AG10803 (cell line): ENCODE results near the gene B4GALNT3.

Experiments used
- DNase-seq: peaks from one replicate; pipeline ENCODE4 v3.0.0; 2010; ENCODE audit warnings: low read depth
- H3K4me3 ChIP-seq: 2 replicates; pipeline ENCODE4 v1.5.1; 2011; ENCODE audit warnings: mild to moderate bottlenecking, low read length, control low read depth
- TF ChIP-seq, protein P1 (sequence below): conservative IDR thresholded peaks from 2 replicates; pipeline ENCODE4 v1.5.1; 2011; ENCODE audit warnings: mild to moderate bottlenecking, low read length, control low read depth, inconsistent platforms

The B4GALNT3 gene

DNA sequence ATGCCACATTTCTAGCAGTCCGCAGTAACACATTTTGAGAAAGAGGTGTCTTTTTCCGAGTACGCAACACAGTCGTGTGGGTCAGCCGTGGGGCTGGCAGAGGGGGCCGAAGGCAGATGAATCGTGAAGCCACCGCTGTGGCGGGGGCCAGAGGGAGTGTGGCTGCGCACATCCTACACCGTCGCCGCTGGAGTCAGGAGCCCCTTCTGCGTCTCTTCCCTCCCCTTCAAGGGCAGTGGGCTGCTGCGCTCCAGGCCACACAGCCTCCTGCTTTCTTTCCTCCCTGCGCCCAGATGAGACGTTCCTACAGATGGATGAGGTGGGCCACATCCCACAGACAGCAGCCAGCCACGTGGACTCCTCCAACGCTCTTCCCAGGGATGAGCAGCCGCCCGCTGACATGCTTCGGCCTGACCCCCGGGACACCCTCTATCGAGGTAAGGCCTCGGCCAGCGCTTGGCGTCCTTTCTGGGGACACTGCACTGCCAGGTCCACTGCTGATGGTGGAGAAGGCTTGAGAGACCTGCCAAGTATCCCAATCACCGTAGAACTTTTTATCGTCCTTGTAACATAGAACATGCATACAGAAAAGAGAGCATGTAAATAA is 89.8 kb downstream of the B4GALNT3 start:
- no peak overlapping the region for H3K4me3 ChIP-seq
- TF ChIP-seq, protein P1, sequence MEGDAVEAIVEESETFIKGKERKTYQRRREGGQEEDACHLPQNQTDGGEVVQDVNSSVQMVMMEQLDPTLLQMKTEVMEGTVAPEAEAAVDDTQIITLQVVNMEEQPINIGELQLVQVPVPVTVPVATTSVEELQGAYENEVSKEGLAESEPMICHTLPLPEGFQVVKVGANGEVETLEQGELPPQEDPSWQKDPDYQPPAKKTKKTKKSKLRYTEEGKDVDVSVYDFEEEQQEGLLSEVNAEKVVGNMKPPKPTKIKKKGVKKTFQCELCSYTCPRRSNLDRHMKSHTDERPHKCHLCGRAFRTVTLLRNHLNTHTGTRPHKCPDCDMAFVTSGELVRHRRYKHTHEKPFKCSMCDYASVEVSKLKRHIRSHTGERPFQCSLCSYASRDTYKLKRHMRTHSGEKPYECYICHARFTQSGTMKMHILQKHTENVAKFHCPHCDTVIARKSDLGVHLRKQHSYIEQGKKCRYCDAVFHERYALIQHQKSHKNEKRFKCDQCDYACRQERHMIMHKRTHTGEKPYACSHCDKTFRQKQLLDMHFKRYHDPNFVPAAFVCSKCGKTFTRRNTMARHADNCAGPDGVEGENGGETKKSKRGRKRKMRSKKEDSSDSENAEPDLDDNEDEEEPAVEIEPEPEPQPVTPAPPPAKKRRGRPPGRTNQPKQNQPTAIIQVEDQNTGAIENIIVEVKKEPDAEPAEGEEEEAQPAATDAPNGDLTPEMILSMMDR = no peak
- DNase-seq = no peak

DNA sequence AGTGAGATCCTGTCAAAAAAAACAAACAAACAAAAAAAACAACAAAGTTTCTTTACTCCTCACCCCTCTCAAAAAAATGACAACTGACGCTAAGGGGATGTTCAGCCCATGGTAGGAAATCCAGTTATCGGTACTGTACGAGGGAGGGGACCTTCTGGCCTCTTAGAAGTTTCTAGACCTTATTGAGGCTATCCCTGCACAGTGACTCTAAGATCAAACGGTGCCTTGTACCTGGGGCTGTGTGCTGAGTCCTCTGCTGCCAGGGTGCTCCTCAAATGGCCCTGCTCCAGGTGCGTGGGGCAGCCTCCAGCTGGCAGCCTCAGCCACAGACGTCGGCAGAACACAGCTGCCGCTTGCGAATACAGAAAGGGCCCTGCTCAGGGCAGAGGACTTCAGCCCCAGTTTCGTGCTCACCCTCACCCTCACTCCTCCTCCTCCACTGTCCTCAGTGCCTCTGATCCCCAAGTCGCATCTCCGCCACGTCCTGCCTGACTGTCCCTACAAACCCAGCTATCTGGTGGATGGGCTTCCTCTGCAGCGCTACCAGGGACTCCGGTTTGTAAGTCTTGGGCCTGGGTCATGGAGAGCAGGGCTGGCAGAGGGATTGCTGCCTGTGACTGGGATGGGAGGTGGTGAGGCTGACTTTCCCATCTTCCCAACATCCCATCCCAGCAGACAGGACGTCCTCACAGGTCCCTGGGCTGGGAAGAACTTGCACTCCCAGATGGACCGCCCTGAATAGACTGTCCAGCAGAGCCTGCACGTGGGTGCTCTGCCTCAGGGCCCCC is 90.9 kb downstream of the B4GALNT3 start:
- TF ChIP-seq, protein P1 = no peak
- DNase-seq = no peak
- H3K4me3 ChIP-seq = no peak overlapping the region

DNA sequence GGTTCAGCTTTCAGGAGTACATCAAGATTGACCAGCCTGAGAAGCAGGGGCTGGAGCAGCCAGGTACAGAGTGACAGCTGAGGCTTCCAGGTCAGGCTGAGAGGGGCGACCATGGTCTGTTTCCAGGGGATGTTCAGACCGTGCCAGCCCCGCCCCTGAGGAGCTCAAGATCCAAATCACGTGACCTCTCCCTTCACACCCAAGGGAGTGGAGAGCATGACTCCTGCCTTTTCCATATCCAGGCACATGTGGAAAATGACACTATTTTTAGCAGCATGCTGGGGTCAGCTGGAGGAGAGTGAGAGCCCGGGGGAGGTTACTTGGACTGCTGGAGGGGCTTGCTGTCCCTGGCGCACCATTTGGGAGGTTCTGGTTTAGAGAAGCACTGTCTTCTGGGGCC is 92.7 kb downstream of the B4GALNT3 start:
- no peak overlapping the region for H3K4me3 ChIP-seq
- TF ChIP-seq, protein P1 = no peak
- no peak for DNase-seq

DNA sequence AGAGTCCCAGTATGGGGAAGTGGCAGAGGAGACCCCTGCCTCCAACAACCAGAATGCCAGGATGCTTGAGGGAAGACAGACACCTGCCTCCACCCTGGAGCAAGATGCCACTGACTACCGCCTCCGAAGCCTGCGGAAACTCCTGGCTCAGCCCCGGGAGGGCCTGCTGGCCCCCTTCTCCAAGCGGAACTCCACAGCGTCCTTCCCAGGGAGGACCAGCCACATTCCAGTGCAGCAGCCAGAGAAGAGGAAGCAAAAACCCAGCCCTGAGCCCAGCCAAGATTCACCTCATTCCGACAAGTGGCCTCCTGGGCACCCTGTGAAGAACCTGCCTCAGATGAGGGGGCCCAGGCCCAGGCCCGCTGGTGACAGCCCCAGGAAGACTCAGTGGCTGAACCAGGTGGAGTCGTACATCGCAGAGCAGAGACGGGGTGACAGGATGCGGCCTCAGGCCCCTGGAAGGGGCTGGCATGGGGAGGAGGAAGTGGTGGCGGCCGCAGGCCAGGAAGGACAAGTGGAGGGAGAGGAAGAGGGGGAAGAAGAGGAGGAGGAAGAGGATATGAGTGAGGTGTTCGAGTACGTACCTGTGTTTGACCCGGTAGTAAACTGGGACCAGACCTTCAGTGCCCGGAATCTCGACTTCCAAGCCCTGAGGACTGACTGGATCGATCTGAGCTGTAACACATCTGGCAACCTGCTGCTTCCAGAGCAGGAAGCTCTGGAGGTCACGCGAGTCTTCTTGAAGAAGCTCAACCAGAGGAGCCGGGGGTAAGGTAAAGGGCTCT is 93.7 kb downstream of the B4GALNT3 start:
- no peak overlapping the region for H3K4me3 ChIP-seq
- TF ChIP-seq, protein P1 = no peak
- peak; percentile 45 for DNase-seq

DNA sequence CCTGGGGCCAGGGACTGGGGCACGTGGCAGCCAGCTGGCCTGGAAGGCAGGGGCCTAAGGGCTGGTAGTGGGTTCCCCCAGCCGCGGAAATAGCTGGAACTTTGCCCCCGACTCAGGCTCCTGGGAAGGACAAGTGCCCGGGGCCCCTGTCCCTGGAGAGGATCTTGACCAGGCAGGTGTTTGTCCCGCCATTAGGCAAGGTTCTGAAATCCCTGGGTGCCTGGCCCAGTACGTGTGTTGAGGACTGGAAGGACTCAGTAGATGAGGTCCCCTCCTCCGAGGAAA is 94.2 kb downstream of the B4GALNT3 start:
- TF ChIP-seq, protein P1 = no peak
- no peak for DNase-seq
- H3K4me3 ChIP-seq = no peak overlapping the region

DNA sequence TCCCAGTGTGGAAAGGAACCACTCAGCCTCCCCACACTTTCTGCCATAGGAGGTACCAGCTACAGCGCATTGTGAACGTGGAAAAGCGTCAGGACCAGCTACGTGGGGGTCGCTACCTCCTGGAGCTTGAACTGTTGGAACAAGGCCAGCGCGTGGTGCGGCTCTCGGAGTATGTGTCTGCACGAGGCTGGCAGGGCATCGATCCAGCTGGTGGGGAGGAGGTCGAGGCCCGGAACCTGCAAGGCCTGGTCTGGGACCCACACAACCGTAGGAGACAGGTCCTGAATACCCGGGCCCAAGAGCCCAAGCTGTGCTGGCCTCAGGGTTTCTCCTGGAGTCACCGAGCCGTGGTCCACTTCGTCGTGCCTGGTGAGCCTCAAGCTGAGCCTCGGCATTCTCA is 96.8 kb downstream of the B4GALNT3 start:
- no peak for DNase-seq
- no peak overlapping the region for H3K4me3 ChIP-seq
- TF ChIP-seq, protein P1 = no peak
